ENCODE results near the gene DNAJC3.

- TF ChIP-seq RAD21 (IDR thresholded peaks at IDR 0.05; ENCODE audit: low read length) (no peak), TCF12 (IDR thresholded peaks at IDR 0.05) (no peak), CTCF (IDR thresholded peaks at IDR 0.05) (no peak), GABPA (IDR thresholded peaks at IDR 0.05; ENCODE audit: low read depth) (no peak), MAX (IDR thresholded peaks at IDR 0.05; ENCODE audit: low read depth) (no peak), TEAD4 (IDR thresholded peaks at IDR 0.05; ENCODE audit: borderline replicate concordance, insufficient read depth) (no peak), USF1 (IDR thresholded peaks at IDR 0.05; ENCODE audit: borderline replicate concordance, low read depth) (no peak), NFIC (IDR thresholded peaks at IDR 0.05; ENCODE audit: borderline replicate concordance) (no peak), EZH2phosphoT487 (IDR thresholded peaks at IDR 0.05; ENCODE audit: borderline replicate concordance, low read depth) (no peak), YY1 (IDR thresholded peaks at IDR 0.05; ENCODE audit: low read depth) (no peak), REST (IDR thresholded peaks at IDR 0.05; ENCODE audit: low read depth, low read length) (no peak), EP300 (IDR thresholded peaks at IDR 0.05; ENCODE audit: borderline replicate concordance in 1 of 2, low read depth in 1 of 2, low read length in 1 of 2) (no peak), ELF1 (IDR thresholded peaks at IDR 0.05) (no peak)
Observed at GRCh38 chr13:95783747-95784146, 106.8 kb downstream of the DNAJC3 start.
